Measurements from ENCODE around the gene IGF2BP2. TPM values are rescaled to one million over a fixed set of nuclear protein-coding genes. Genes with fewer than 3 reads are reported as not detected.
"Not testable (repeated sequence)": the region's sequence is repeated elsewhere in the genome, so short reads cannot be mapped to it uniquely, and the experiment has no call there.

IGF2BP2 gene
- total RNA-seq, 4 donors from 2014 or later: 5.4 to 7.9 (median 6.2) TPM

GRCh38 chr3:185789891-185790830, 34.7 kb downstream of the IGF2BP2 start:
- intact Hi-C loops (cut with DNase I): no loop called here
- no peak overlapping the region for H3K27ac ChIP-seq (replicated peaks in 1 of 4)
- H3K4me3 ChIP-seq: no peak overlapping the region
- H3K4me1 ChIP-seq: no peaks in the 10 kb centered on the region
- H3K27me3 ChIP-seq: no peaks in the 10 kb centered on the region
- DNase-seq (ENCODE audit: extremely low spot score): no peak
- no peaks in the 10 kb centered on the region for H3K36me3 ChIP-seq
- TF ChIP-seq EP300 (IDR thresholded peaks at IDR 0.05): no peak
- TF ChIP-seq POLR2A (IDR thresholded peaks at IDR 0.05; ENCODE audit: low read depth): no peak
- TF ChIP-seq POLR2AphosphoS5 (IDR thresholded peaks at IDR 0.05): no peak
- H3K9me3 ChIP-seq: no peaks in the 10 kb centered on the region
- 78% methylated on average over 5 of the region's 5 CpGs for WGBS

- 92% methylated on average over 2 of the region's 2 CpGs for WGBS
- intact Hi-C loops (cut with DNase I): no loop called here
- no peaks in the 10 kb centered on the region for H3K27me3 ChIP-seq
These were observed 35.7 kb downstream of the IGF2BP2 start for GRCh38 chr3:185789134-185789533.

GRCh38 chr3:185788292-185788691, 36.5 kb downstream of the IGF2BP2 start:
- TF ChIP-seq POLR2A (IDR thresholded peaks at IDR 0.05; ENCODE audit: low read depth) (no peak), POLR2AphosphoS5 (IDR thresholded peaks at IDR 0.05) (no peak), CTCF (IDR thresholded peaks at IDR 0.05) (no peak), EP300 (IDR thresholded peaks at IDR 0.05) (no peak)
- no peak overlapping the region for H3K27ac ChIP-seq (replicated peaks in 1 of 4)
- H3K27me3 ChIP-seq: no peaks in the 10 kb centered on the region
- no peaks in the 10 kb centered on the region for H3K9me3 ChIP-seq
- H3K4me1 ChIP-seq: no peaks in the 10 kb centered on the region
- DNase-seq (ENCODE audit: extremely low spot score): no peak
- 94% methylated on average over 2 of the region's 2 CpGs for WGBS
- H3K4me3 ChIP-seq: no peak overlapping the region
- intact Hi-C loops (cut with DNase I): no loop called here
- H3K36me3 ChIP-seq: no peaks in the 10 kb centered on the region

More at GRCh38 chr3:185789134-185789533, 35.7 kb downstream of the IGF2BP2 start:
- TF ChIP-seq EP300 (IDR thresholded peaks at IDR 0.05) (no peak), POLR2AphosphoS5 (IDR thresholded peaks at IDR 0.05) (no peak), POLR2A (IDR thresholded peaks at IDR 0.05; ENCODE audit: low read depth) (no peak), CTCF (IDR thresholded peaks at IDR 0.05) (no peak)
- H3K27ac ChIP-seq (replicated peaks in 1 of 4): no peak overlapping the region
- no peak overlapping the region for H3K4me3 ChIP-seq
- H3K9me3 ChIP-seq: no peaks in the 10 kb centered on the region
- DNase-seq (ENCODE audit: extremely low spot score): no peak
- no peaks in the 10 kb centered on the region for H3K4me1 ChIP-seq
- H3K36me3 ChIP-seq: no peaks in the 10 kb centered on the region

GRCh38 chr3:185786956-185787877, 37.6 kb downstream of the IGF2BP2 start:
- Histone ChIP-seq H3K4me3 (no peak overlapping the region), H3K36me3 (no peaks in the 10 kb centered on the region), H3K27ac (replicated peaks in 1 of 4) (no peak overlapping the region), H3K27me3 (no peaks in the 10 kb centered on the region), H3K9me3 (no peaks in the 10 kb centered on the region), H3K4me1 (no peaks in the 10 kb centered on the region)
- intact Hi-C loops (cut with DNase I): no loop called here
- DNase-seq (ENCODE audit: extremely low spot score): no peak
- WGBS: 86% methylated on average over 20 of the region's 20 CpGs
- TF ChIP-seq EP300 (IDR thresholded peaks at IDR 0.05) (no peak), CTCF (IDR thresholded peaks at IDR 0.05) (no peak), POLR2AphosphoS5 (IDR thresholded peaks at IDR 0.05) (no peak), POLR2A (IDR thresholded peaks at IDR 0.05; ENCODE audit: low read depth) (no peak)

- H3K27me3 ChIP-seq; H3K4me1 ChIP-seq; H3K36me3 ChIP-seq; H3K9me3 ChIP-seq; DNase-seq (ENCODE audit: extremely low spot score); intact Hi-C loops (cut with DNase I); H3K27ac ChIP-seq (replicated peaks in 1 of 4); H3K4me3 ChIP-seq: not testable (repeated sequence)
- 91% methylated on average over 8 of the region's 8 CpGs for WGBS
These were observed 38.6 kb downstream of the IGF2BP2 start for GRCh38 chr3:185786258-185786657.
